Spleen (tissue), 7 donors: ENCODE measurements around the gene DPYD.

Experiments
- CTCF ChIP-seq, 11 experiments: fragments of 200-600 bp in 7 of 11; fragments of 450-650 bp in 4 of 11; sonication (generic) in 4 of 11; IDR thresholded peaks in 8 of 11; conservative IDR thresholded peaks in 3 of 11; 1 replicate in 7 of 11; 2 replicates in 4 of 11; pipeline versions ENCODE4 v1.4.0 to v1.8.0; 2016 to 2021; ENCODE audit warnings: antibody characterized with exemption in 11 of 11, inconsistent platforms in 4 of 11, mild to moderate bottlenecking in 1 of 11
- POLR2A ChIP-seq, 3 donors: fragments of 450-650 bp; IDR thresholded peaks; one replicate each; pipeline ENCODE4 v1.5.1; 2017; ENCODE audit warnings: antibody characterized with exemption in 3 of 3, mild to moderate bottlenecking in 1 of 3
- POLR2AphosphoS5 ChIP-seq, 3 donors: sonication (generic); formaldehyde crosslinking; IDR thresholded peaks; one replicate each; pipeline ENCODE4 v1.5.1; 2017; ENCODE audit warnings: antibody characterized with exemption in 3 of 3
- donor health status: DM: no; HTN: no; CAD: no; lungs with moderate emphysema.
- donor health status: DM: no; HTN: no; CAD: no.
- donor health status: DM: no; HTN: no; CAD: no.

- TF ChIP-seq CTCF (IDR thresholded peaks at IDR 0.05 in 8 of 11, conservative IDR thresholded peaks at IDR 0.05 in 3 of 11) = no peak
- TF ChIP-seq POLR2A (IDR thresholded peaks at IDR 0.05) = no peak
- TF ChIP-seq POLR2AphosphoS5 (IDR thresholded peaks at IDR 0.05) = no peak
Measured at GRCh38 chr1:97562081-97562480, 358.8 kb downstream of the DPYD start.
